GM15510 (cell line): ENCODE measurements around the gene TECPR2.

Experiments used
- POLR2A ChIP-seq: IDR thresholded peaks from 3 replicates; pipeline ENCODE4 v1.6.1; 2011; ENCODE audit warnings: borderline replicate concordance; ENCODE audit not compliant: insufficient read length; ENCODE audit errors: extremely low read depth

TECPR2 gene

DNA sequence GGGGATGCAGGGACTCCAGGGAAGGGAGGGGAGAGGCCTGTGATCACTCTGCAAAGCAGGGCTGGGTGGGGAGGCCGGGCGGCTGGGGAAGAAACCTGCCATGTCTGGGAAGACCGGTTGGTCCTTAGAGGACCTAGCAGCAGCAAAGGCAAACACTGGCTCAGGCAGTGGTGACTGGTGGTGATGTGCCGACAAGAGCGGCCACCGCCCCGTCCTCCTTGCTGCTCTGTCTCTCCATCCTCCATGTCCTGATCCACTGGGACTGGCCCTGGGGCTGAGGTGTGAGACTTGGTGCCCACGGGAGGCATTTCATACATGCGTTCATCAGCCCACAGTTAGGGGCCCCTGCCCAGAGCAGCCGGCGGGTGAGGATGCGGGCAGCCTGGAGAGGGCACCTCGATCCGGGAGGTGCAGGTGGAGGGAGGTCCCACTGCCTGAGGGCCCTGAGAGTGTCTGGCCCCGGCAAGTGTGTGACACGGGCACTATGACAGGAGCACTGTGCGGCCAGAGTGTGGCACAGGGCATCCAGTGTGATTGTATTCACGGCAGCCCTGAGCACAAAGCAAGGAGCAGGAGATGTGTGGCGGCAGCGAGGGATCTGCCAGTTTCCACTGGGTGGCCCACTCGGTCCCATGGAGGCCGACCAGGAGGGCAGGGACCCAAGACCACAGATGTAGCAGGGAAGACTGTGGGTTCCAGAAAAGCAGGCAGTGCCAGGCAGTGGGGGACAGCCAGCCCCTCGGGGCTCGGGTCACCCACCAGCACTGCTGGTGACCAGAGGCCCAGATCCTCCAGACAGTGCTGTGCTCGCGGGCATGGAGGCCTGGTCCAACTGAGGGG lies 133.0 kb downstream of the TECPR2 start:
- no peak for TF ChIP-seq POLR2A

- no peak for TF ChIP-seq POLR2A
Observed at GRCh38 chr14:102496331-102496691, 133.6 kb downstream of the TECPR2 start.

DNA sequence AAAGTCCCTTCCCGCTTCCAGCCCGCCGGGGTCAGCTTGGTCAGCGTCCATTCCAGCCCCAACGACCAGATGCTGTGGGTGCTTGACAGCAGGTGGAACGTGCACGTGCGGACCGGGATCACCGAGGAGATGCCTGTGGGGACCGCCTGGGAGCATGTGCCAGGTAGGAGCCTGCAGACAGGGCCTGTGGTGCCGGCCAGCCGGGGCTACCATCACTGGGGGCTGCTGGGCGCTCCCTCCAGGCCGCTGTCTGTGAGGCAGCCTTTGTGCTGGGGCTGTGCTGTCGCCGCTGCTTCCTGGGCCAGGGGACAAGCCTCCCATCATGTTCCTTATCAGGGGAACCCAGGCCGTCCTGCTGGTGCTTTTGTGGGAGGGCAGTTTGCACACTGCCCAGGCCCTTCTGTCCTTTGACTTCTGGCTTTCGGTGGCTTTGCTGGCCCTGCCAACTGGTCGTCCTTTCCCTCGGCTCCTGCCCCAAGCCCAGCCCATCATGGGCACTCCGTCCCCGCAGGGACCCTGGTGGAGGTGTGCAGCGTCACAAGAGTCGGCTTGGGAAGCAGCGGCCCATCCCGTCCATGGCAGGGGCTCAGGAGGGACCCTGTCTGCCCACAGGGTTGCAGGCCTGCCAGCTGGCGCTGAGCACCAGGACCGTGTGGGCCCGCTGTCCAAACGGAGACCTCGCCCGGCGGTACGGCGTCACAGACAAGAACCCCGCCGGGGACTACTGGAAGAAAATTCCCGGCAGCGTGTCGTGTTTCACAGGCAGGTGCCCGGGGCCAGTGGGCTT lies 134.4 kb downstream of the TECPR2 start:
- no peak for TF ChIP-seq POLR2A

GRCh38 chr14:102497998-102498677 lies 135.4 kb downstream of the TECPR2 start:
- no peak for TF ChIP-seq POLR2A

DNA sequence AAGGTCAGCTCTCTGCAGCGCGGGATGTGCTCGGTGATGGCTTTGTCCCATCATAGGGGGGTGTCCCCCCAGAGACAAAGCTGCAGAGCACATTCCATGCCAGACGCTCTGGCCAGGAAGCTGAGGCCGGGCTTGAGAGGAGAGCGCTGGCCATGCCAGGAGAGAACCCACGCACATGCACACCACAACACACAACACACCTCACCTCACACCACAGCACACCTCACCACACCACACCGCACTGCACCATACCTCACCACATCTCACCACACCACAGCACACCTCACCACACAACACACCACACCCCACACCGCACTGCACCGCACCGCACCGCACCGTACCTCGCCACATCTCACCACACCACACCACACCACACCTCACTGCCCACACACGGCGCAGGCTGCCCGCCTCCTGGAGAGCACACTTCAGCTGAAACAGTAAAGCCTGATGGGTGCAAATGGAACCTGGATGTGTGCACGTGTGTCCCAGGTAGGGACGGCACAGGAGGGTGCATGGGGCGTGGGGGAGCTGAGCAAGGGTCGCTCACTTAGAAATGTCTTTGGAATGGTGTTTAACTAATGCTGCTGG lies 136.0 kb downstream of the TECPR2 start:
- no peak for TF ChIP-seq POLR2A

DNA sequence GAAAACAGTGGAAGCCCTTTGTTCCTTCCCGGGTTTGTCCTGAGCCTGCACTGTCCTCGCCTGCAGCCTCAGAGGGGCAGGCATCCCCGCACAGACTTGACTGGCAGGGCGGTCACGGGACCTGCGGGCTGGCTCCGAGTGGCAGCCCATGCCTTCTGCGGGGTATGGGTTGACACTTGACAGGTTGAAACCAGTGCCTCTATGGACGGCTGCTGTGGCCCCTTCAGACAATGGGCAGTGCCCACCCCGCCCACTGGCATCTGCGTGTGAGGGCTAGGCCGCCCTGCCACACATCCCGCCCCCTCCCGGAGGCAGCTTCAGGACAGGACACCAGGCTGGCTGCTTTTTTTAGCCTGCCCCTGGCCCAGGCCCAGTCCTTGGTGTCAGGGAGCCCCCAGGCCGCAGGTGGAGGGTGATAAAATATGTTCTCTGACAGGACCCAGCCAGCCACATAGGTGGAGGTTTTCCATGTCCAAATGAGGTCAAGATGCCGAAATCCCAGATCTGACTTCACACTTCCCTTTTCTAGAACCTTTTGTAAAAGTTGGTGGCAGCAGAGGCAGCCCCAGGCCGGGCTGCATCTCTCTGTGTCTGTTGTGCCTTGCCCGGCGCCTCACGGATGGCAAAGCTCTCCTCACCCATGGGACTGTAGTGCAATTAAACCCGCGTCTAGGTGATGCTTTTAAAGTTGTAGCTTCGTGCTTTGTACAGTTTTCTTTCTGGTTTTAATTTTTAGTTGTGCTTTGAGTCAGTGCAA lies 136.8 kb downstream of the TECPR2 start:
- TF ChIP-seq POLR2A: no peak

GRCh38 chr14:102500158-102500662 lies 137.5 kb downstream of the TECPR2 start:
- no peak for TF ChIP-seq POLR2A

DNA sequence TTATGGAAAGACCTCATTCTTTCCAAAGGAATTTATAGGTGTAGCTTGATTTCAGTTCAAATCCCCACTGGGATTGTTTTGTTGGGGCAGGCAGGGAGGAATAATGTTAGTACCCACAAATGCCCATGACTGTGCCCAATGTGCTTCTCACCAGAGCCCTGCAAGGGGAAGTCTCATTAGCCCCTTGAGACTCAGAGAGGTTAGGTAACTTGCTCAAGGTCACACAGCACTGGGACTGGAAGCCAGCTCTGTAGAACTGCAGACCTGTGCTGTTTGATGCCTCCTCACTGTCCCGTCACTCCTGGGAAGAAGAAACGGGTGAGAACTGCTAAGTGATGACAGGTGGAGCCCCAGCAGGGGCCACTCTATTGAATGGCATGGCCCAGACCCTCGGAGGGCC lies 138.0 kb downstream of the TECPR2 start:
- TF ChIP-seq POLR2A: no peak

- TF ChIP-seq POLR2A: no peak
Observed at GRCh38 chr14:102501751-102502315, 139.1 kb downstream of the TECPR2 start.

- TF ChIP-seq POLR2A: no peak
Observed at GRCh38 chr14:102502571-102502970, 139.8 kb downstream of the TECPR2 start.

DNA sequence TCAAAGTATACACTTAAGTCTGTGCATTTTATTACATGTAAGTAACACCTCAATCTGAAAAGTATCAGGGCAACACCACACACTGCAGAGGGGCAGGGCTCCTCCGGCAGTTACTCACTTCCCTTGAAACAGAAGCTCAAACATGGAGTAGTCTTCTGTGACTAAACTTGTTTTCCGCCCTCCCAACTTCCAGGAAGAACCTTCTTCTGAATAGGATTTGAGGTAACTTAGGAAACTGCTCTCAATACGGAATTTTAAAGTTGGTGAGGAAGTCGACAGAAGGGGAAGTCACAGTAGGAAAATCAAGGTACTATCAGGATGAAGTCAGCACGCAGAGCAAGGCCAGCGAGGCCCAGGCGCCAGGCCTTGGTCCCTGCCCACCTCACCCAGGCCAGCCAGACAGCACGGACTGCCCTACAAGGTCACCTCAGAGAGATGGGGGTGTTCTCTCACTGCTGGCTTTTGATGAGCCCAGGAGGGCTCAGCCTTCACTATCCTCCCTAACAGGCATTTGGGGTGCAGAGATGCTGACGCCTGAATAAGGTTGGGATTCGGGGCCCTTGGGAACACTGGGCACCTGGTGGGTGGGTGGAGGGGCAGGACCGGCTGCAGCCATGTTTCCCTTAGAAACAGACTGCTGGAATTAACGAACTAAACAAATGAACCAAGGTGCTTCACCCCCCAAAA lies 141.0 kb downstream of the TECPR2 start:
- TF ChIP-seq POLR2A: no peak

- TF ChIP-seq POLR2A: no peak
Observed at GRCh38 chr14:102504328-102504999, 141.7 kb downstream of the TECPR2 start.
